Stomach (tissue), 4 donors: ENCODE measurements around the gene PGLYRP2.

Experiments used
- EP300 ChIP-seq: sonication (generic); formaldehyde crosslinking; IDR thresholded peaks from one replicate; pipeline ENCODE4 v1.6.1; 2017; ENCODE audit warnings: antibody characterized with exemption
- POLR2A ChIP-seq, 4 donors: fragments of 450-650 bp; IDR thresholded peaks; one replicate each; pipeline ENCODE4 v1.6.1; 2016; ENCODE audit warnings: antibody characterized with exemption in 4 of 4, control low read depth in 2 of 4, mild to moderate bottlenecking in 1 of 4, moderate library complexity in 1 of 4
- TF ChIP-seq, protein P1 (sequence below), 7 experiments: fragments of 450-650 bp in 4 of 7; fragments of 200-600 bp in 3 of 7; sonication (generic) in 3 of 7; IDR thresholded peaks; one replicate each; pipeline ENCODE4 v1.5.1; 2016 to 2019; ENCODE audit warnings: antibody characterized with exemption in 7 of 7, control low read depth in 2 of 7, mild to moderate bottlenecking in 1 of 7

DNA sequence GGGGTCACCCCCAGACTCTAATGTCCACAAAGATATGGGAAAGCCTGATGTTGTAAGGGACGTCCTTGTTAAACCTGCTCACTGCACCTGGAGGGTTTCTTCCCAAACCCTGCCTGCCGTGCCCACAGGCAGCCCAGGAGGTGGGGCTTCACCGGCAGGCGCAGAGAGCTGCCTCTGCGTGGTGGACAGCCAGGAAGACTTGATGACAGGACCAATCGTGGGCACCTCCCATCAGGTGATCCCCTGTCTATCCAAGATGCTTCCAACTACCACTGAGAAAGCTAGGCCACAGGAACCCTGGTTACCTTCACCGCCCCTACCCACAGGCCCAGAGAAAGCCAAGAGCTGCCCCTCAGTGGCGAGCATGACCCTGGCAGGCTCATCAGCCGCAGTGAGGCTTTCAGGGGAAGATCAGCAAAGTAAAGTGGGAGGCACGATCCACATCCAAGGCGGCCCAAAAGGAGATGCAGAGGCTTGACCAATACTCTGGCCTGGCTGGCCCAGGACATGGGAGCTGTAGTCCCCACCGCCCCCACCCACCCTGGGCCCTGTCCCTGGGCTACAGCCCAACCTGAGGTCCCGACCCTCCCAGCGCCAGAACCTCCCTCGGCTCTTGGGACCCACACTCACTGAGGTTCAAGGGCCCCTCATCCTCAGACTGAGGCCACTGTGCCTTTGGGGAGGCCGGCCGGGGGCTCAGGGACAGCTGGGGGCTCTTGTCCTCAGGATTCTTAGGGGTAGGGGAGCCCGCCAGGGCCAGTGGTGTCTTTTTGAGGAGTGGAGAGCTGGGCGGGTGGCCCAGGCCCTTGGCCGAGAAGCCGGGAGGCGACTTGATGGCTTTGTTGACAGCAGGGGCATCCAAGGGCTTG lies 50.1 kb downstream of the PGLYRP2 start:
- TF ChIP-seq, protein P1, sequence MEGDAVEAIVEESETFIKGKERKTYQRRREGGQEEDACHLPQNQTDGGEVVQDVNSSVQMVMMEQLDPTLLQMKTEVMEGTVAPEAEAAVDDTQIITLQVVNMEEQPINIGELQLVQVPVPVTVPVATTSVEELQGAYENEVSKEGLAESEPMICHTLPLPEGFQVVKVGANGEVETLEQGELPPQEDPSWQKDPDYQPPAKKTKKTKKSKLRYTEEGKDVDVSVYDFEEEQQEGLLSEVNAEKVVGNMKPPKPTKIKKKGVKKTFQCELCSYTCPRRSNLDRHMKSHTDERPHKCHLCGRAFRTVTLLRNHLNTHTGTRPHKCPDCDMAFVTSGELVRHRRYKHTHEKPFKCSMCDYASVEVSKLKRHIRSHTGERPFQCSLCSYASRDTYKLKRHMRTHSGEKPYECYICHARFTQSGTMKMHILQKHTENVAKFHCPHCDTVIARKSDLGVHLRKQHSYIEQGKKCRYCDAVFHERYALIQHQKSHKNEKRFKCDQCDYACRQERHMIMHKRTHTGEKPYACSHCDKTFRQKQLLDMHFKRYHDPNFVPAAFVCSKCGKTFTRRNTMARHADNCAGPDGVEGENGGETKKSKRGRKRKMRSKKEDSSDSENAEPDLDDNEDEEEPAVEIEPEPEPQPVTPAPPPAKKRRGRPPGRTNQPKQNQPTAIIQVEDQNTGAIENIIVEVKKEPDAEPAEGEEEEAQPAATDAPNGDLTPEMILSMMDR (IDR thresholded peaks at IDR 0.05), result no peak
- TF ChIP-seq POLR2A (IDR thresholded peaks at IDR 0.05) (no peak), EP300 (no peak)
